Measurements from ENCODE around the gene LITAFD. TPM values are rescaled to one million over a fixed set of nuclear protein-coding genes. Genes with fewer than 3 reads are reported as not detected.

Gene LITAFD
- total RNA-seq, 4 donors from 2014 or later = not detected

- in situ Hi-C loops (cut with MboI; ENCODE audit: low pct_ligation_motif_present in 1 of 4, low pct_unique_long_range_greater_than_20kb in 1 of 4, low sequenced_read_pairs in 3 of 4) = loop anchor here in 3 of 4 donors (10.0 to 25.0 kb wide), 5 partner anchors 74 to 314 kb away; partner anchors contain the start of gene ABAT (in 1 of the 3)
- H3K27ac ChIP-seq = peak overlapping the region in 2 of 4 donors; percentile 4 to 62
- DNase-seq = no peak
Measured at GRCh38 chr16:8878523-8878911, 3.6 kb upstream of the LITAFD start.

GRCh38 chr16:8880839-8881510 is 1.2 kb upstream of the LITAFD start:
- no peaks in the 10 kb centered on the region for H3K27me3 ChIP-seq
- DNase-seq = no peak
- peaks cover 6 to 36% (median 26%) of the 10 kb centered on the region in 4 donors for H3K4me1 ChIP-seq
- H3K4me3 ChIP-seq = no peak overlapping the region
- TF ChIP-seq EP300 (IDR thresholded peaks at IDR 0.05; ENCODE audit: low read depth) (no peak), POLR2A (IDR thresholded peaks at IDR 0.05) (no peak), POLR2AphosphoS5 (IDR thresholded peaks at IDR 0.05) (no peak), CTCF (IDR thresholded peaks at IDR 0.05) (no peak)
- H3K9me3 ChIP-seq = no peaks in the 10 kb centered on the region
- WGBS, 2 donors (ENCODE audit: low coverage in 1 of 2) = 87 to 100% methylated on average over 1 to 8 of the region's 8 CpGs
- in situ Hi-C loops (cut with MboI; ENCODE audit: low pct_ligation_motif_present in 1 of 4, low pct_unique_long_range_greater_than_20kb in 1 of 4, low sequenced_read_pairs in 3 of 4) = loop anchor here (5.0 to 25.0 kb wide), 4 partner anchors 216 to 314 kb away; partner anchors contain the start of gene ABAT (in 1 of the 4)
- H3K27ac ChIP-seq = no peak overlapping the region
- H3K36me3 ChIP-seq = no peaks in the 10 kb centered on the region
- intact Hi-C loops (cut with DNase I; ENCODE audit: low total_unique reads) = loop anchor here (5.0 kb wide), 2 partner anchors 214 to 314 kb away; no protein-coding TSS in a partner anchor

More at GRCh38 chr16:8878523-8878911, 3.6 kb upstream of the LITAFD start:
- intact Hi-C loops (cut with DNase I; ENCODE audit: low total_unique reads) = no loop called here
- Histone ChIP-seq H3K27me3 (no peaks in the 10 kb centered on the region), H3K9me3 (no peaks in the 10 kb centered on the region), H3K4me3 (no peak overlapping the region), H3K4me1 (peaks cover 0 to 13% (median 4%) of the 10 kb centered on the region in 4 donors), H3K36me3 (no peaks in the 10 kb centered on the region)
- TF ChIP-seq POLR2AphosphoS5 (IDR thresholded peaks at IDR 0.05) (peak in 2 of 3 donors; percentile 32 to 50), POLR2A (IDR thresholded peaks at IDR 0.05) (no peak), CTCF (IDR thresholded peaks at IDR 0.05) (no peak), EP300 (IDR thresholded peaks at IDR 0.05; ENCODE audit: low read depth) (no peak)
- WGBS, 2 donors (ENCODE audit: low coverage in 1 of 2) = 23 to 46% methylated on average over 4 to 6 of the region's 6 CpGs

- 88 to 93% methylated on average over 1 to 17 of the region's 17 CpGs for WGBS, 2 donors (ENCODE audit: low coverage in 1 of 2)
- intact Hi-C loops (cut with DNase I; ENCODE audit: low total_unique reads) = loop anchor here (5.0 kb wide), 2 partner anchors 216 to 316 kb away; no protein-coding TSS in a partner anchor
- Histone ChIP-seq H3K4me3 (no peak overlapping the region), H3K4me1 (peaks cover 11 to 42% (median 34%) of the 10 kb centered on the region in 4 donors), H3K27me3 (no peaks in the 10 kb centered on the region), H3K36me3 (no peaks in the 10 kb centered on the region), H3K27ac (no peak overlapping the region), H3K9me3 (no peaks in the 10 kb centered on the region)
- in situ Hi-C loops (cut with MboI; ENCODE audit: low pct_ligation_motif_present in 1 of 4, low pct_unique_long_range_greater_than_20kb in 1 of 4, low sequenced_read_pairs in 3 of 4) = loop anchor here (5.0 to 25.0 kb wide), 4 partner anchors 218 to 316 kb away; partner anchors contain the start of gene ABAT (in 1 of the 4)
- TF ChIP-seq POLR2A (IDR thresholded peaks at IDR 0.05) (no peak), CTCF (IDR thresholded peaks at IDR 0.05) (no peak), EP300 (IDR thresholded peaks at IDR 0.05; ENCODE audit: low read depth) (no peak), POLR2AphosphoS5 (IDR thresholded peaks at IDR 0.05) (no peak)
- no peak for DNase-seq
Measured at GRCh38 chr16:8882725-8883377, 700 bp downstream of the LITAFD start.
